GM13976 (cell line): Measurements from ENCODE around the gene KLF2.
"Not testable (repeated sequence)": the region's sequence is repeated elsewhere in the genome, so short reads cannot be mapped to it uniquely, and the experiment has no call there.

Source experiments
- DNase-seq: peaks from one replicate; pipeline ENCODE4 v3.0.0; 2012; ENCODE audit warnings: low spot score
- CTCF ChIP-seq: IDR thresholded peaks from 2 replicates; pipeline ENCODE4 v1.5.1; 2012; ENCODE audit warnings: borderline replicate concordance, mild to moderate bottlenecking; ENCODE audit not compliant: insufficient read depth; ENCODE audit errors: extremely low read depth, missing control alignments, control extremely low read depth
- in situ Hi-C: fragments of 300-500 bp; cut with MboI; formaldehyde crosslinking; loops from one replicate; pipeline ENCODE4 v1.12.0; 2022; ENCODE audit warnings: low sequenced_read_pairs, mixed read lengths, inconsistent platforms; ENCODE audit not compliant: unreplicated experiment

KLF2 gene

GRCh38 chr19:16342002-16342715, 17.5 kb downstream of the KLF2 start:
- peak; percentile 76 for DNase-seq
- in situ Hi-C loops = no loop called here
- no peak for TF ChIP-seq CTCF

- no peak for DNase-seq
- in situ Hi-C loops = no loop called here
- TF ChIP-seq CTCF = no peak
Observed at GRCh38 chr19:16343156-16343555, 18.5 kb downstream of the KLF2 start.

- in situ Hi-C loops = no loop called here
- TF ChIP-seq CTCF = no peak
Observed at GRCh38 chr19:16345457-16345856, 20.8 kb downstream of the KLF2 start.

GRCh38 chr19:16347099-16347498, 22.5 kb downstream of the KLF2 start:
- in situ Hi-C loops, DNase-seq: not testable (repeated sequence)

More at GRCh38 chr19:16345457-16345856, 20.8 kb downstream of the KLF2 start:
- DNase-seq = no peak

- no peak for DNase-seq
- no peak for TF ChIP-seq CTCF
- in situ Hi-C loops = no loop called here
Observed at GRCh38 chr19:16347706-16348105, 23.1 kb downstream of the KLF2 start.

GRCh38 chr19:16349551-16350152, 25.0 kb downstream of the KLF2 start:
- in situ Hi-C loops = no loop called here

More at GRCh38 chr19:16349551-16350152, 25.0 kb downstream of the KLF2 start:
- TF ChIP-seq CTCF = no peak
- DNase-seq = no peak
